B cell (primary cell): Measurements from ENCODE around the gene TAF4. TPM values are rescaled to one million over a fixed set of nuclear protein-coding genes. Genes with fewer than 3 reads are reported as not detected.
"Not testable (repeated sequence)": the region's sequence is repeated elsewhere in the genome, so short reads cannot be mapped to it uniquely, and the experiment has no call there.

Experiments used
- ATAC-seq: fragments of 200-7000 bp; cut with Tn5 transposase; one replicate; pipeline ENCODE4 v1.10.0; 2021; ENCODE audit warnings: low read depth, mild to moderate bottlenecking, moderate number of reproducible peaks, moderate library complexity
- CTCF ChIA-PET: fragments of 350-600 bp; sonication (Branson Sonifier 250); formaldehyde crosslinking; loops from one replicate; lab custom pipeline; 2021; ENCODE audit warnings: antibody characterized with exemption, inconsistent platforms; lab: Charles Lee
- POLR2A ChIA-PET: fragments of 350-600 bp; sonication (Branson Sonifier 250); formaldehyde crosslinking; loops from one replicate; lab custom pipeline; 2021; ENCODE audit warnings: antibody characterized with exemption; lab: Charles Lee
- DNase-seq: peaks from one replicate; pipeline ENCODE4 v3.0.0; 2013
- H2AFZ ChIP-seq: 2 replicates; pipeline ENCODE4 v1.6.1; 2012; ENCODE audit warnings: mild to moderate bottlenecking, low read depth, low read length; ENCODE audit not compliant: insufficient read depth, poor library complexity, severe bottlenecking
- H3K27ac ChIP-seq, 2 donors: 1 replicate in 1 of 2; 2 replicates in 1 of 2; pipeline ENCODE4 v1.5.1; 2012 to 2013; ENCODE audit warnings: low read length in 2 of 2, mild to moderate bottlenecking in 2 of 2, moderate library complexity in 1 of 2
- H3K27me3 ChIP-seq, 4 experiments: fragments of 200-600 bp in 1 of 4; sonication (generic) in 1 of 4; replicated peaks in 1 of 4; 1 replicate in 2 of 4; 2 replicates in 2 of 4; pipeline versions ENCODE4 v1.6.1 to v1.7.0; 2013 to 2016; ENCODE audit warnings: low read length in 3 of 4, mild to moderate bottlenecking in 2 of 4, mixed read lengths in 1 of 4, moderate library complexity in 1 of 4; ENCODE audit not compliant: insufficient read depth in 4 of 4, control insufficient read depth in 3 of 4; ENCODE audit errors: control extremely low read depth in 1 of 4
- H3K36me3 ChIP-seq, 2 experiments: replicated peaks in 1 of 2; 1 replicate in 1 of 2; 2 replicates in 1 of 2; pipeline versions ENCODE4 v1.6.1 to v1.7.1; 2013; ENCODE audit warnings: low read length in 1 of 2; ENCODE audit not compliant: insufficient read depth in 2 of 2, control insufficient read depth in 1 of 2; ENCODE audit errors: control extremely low read depth in 1 of 2, extremely low read depth in 1 of 2
- H3K4me1 ChIP-seq, 2 donors: fragments of 200-600 bp in 1 of 2; sonication (generic) in 1 of 2; 1 replicate in 1 of 2; 2 replicates in 1 of 2; pipeline versions ENCODE4 v1.5.1 to v1.6.1; 2013 to 2017; ENCODE audit warnings: low read length in 2 of 2; ENCODE audit not compliant: control insufficient read depth in 2 of 2, insufficient read depth in 2 of 2
- H3K4me2 ChIP-seq: replicated peaks from 2 replicates; pipeline ENCODE3; 2012; ENCODE audit warnings: mild to moderate bottlenecking, low read depth, low read length; ENCODE audit not compliant: poor library complexity, severe bottlenecking
- H3K4me3 ChIP-seq, 5 experiments: fragments of 200-600 bp in 1 of 5; sonication (generic) in 1 of 5; 1 replicate in 3 of 5; 2 replicates in 2 of 5; pipeline versions ENCODE4 v1.5.1 to v1.7.0; 2011 to 2016; ENCODE audit warnings: low read length in 4 of 5, mild to moderate bottlenecking in 4 of 5, low read depth in 2 of 5, control low read depth in 1 of 5, moderate library complexity in 1 of 5; ENCODE audit not compliant: insufficient read depth in 1 of 5; ENCODE audit errors: control extremely low read depth in 1 of 5, extremely low read depth in 1 of 5
- H3K79me2 ChIP-seq: fragments of 200-600 bp; sonication (generic); one replicate; pipeline ENCODE4 v1.6.0; 2016; ENCODE audit warnings: low read length; ENCODE audit not compliant: control insufficient read depth, insufficient read depth
- H3K9ac ChIP-seq: fragments of 200-600 bp; sonication (generic); 2 replicates; pipeline ENCODE4 v1.6.1; 2017; ENCODE audit warnings: mild to moderate bottlenecking, low read length, moderate library complexity
- H3K9me3 ChIP-seq, 3 donors: one replicate each; pipeline versions ENCODE4 v1.6.1 to v1.7.1; 2013; ENCODE audit warnings: low read length in 2 of 3; ENCODE audit not compliant: control insufficient read depth in 2 of 3, insufficient read depth in 1 of 3; ENCODE audit errors: control extremely low read depth in 1 of 3
- H4K20me1 ChIP-seq: 2 replicates; pipeline ENCODE4 v1.6.0; 2012; ENCODE audit warnings: mild to moderate bottlenecking, low read length; ENCODE audit not compliant: insufficient read depth, control insufficient read depth, poor library complexity, severe bottlenecking
- H3K27ac Mint-ChIP-seq: one replicate; pipeline ENCODE4 v1.8.0; 2021; ENCODE audit warnings: mixed read lengths
- H3K27me3 Mint-ChIP-seq: one replicate; pipeline ENCODE4 v1.8.0; 2021; ENCODE audit warnings: mixed read lengths
- H3K4me1 Mint-ChIP-seq: one replicate; pipeline ENCODE4 v1.8.0; 2021; ENCODE audit warnings: mixed read lengths
- H3K4me3 Mint-ChIP-seq: one replicate; pipeline ENCODE4 v1.8.0; 2021; ENCODE audit warnings: mixed read lengths
- H3K9me3 Mint-ChIP-seq: one replicate; pipeline ENCODE4 v1.8.0; 2022; ENCODE audit warnings: mixed read lengths; ENCODE audit not compliant: insufficient read depth
- EZH2 ChIP-seq: IDR thresholded peaks from 2 replicates; pipeline ENCODE4 v1.6.1; 2012; ENCODE audit warnings: borderline replicate concordance, low read depth, mild to moderate bottlenecking, moderate library complexity, low read length; ENCODE audit not compliant: insufficient read depth, poor library complexity, severe bottlenecking
- WGBS: methylation state at CpG from one replicate; pipeline ENCODE4 v1.1.5; 2013; ENCODE audit warnings: missing lambda C conversion rate; ENCODE audit not compliant: insufficient coverage; 5-methylcytosine and 5-hydroxymethylcytosine counted together
- intact Hi-C: fragments of 100-400 bp; cut with micrococcal nuclease; formaldehyde crosslinking; loops from one replicate; pipeline ENCODE4 v1.10.0; 2022
- polyA plus RNA-seq: library from polyadenylated mRNA; depleted of rRNA; stranded (reverse); fragments of >200 nt; gene quantifications from 2 replicates; pipeline ENCODE4 v1.2.3, GENCODE V29; 2012
- total RNA-seq, 2 donors: library from RNA; stranded (reverse); fragments of 120-200 nt in 1 of 2; gene quantifications; 1 replicate in 1 of 2; 2 replicates in 1 of 2; pipeline versions ENCODE4 v1.2.3 to v1.2.4, GENCODE V29; 2013 to 2022
- TF ChIP-seq, protein P1 (sequence below): fragments of 200-600 bp; IDR thresholded peaks from one replicate; pipeline ENCODE4 v1.8.0; 2022; ENCODE audit warnings: antibody characterized with exemption, mild to moderate bottlenecking

Gene TAF4
- total and polyA plus RNA-seq, 2 donors (not counting 1 experiment from before 2014, with no cell fraction given) = 13.9 to 39.5 TPM

DNA sequence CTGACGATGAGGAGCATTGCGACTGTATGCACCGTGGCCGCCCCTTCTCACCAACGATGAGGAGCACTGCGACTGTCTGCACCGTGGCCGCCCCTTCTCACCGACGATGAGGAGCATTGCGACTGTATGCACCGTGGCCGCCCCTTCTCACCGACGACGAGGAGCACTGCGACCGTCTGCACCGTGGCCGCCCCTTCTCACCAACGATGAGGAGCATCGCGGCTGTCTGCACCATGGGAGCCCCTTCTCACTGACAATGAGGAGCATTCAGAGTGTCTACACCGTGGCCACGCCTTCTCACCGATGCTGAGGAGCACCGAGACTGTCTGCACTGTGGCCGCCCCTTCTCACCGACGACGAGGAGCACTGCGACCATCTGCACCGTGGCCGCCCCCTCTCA lies 120.7 kb downstream of the TAF4 start:
- DNase-seq, intact Hi-C loops, ATAC-seq: not testable (repeated sequence)

DNA sequence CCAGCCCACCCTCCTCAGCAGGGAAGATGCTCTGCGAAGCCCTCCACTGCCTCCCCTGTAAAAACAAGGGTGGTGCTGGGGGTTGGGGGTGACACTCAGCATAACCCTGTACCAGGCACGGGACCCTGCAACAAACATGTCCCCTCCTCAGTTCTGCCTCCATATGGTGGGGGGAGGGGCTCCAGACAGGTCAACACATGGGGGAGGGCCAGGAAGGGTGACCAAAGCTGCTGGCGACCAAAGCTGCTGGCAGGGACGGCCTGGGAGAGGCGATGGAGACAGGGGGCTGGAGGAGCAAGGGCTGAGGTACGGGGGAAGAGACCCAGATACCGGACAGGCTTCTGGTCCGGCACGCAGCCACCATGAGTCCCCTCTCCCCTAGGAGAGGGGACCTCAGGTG lies 123.2 kb downstream of the TAF4 start:
- TF ChIP-seq EZH2 = no peak
- TF ChIP-seq, protein P1, sequence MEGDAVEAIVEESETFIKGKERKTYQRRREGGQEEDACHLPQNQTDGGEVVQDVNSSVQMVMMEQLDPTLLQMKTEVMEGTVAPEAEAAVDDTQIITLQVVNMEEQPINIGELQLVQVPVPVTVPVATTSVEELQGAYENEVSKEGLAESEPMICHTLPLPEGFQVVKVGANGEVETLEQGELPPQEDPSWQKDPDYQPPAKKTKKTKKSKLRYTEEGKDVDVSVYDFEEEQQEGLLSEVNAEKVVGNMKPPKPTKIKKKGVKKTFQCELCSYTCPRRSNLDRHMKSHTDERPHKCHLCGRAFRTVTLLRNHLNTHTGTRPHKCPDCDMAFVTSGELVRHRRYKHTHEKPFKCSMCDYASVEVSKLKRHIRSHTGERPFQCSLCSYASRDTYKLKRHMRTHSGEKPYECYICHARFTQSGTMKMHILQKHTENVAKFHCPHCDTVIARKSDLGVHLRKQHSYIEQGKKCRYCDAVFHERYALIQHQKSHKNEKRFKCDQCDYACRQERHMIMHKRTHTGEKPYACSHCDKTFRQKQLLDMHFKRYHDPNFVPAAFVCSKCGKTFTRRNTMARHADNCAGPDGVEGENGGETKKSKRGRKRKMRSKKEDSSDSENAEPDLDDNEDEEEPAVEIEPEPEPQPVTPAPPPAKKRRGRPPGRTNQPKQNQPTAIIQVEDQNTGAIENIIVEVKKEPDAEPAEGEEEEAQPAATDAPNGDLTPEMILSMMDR = no peak
- no peak overlapping the region for H3K4me3 Mint-ChIP-seq
- Histone ChIP-seq H3K4me1 (no peaks in the 10 kb centered on the region), H3K9ac (no peak overlapping the region), H3K36me3 (no peaks in the 10 kb centered on the region), H3K4me2 (no peak overlapping the region), H2AFZ (no peak overlapping the region), H3K9me3 (no peaks in the 10 kb centered on the region), H3K27ac (no peak overlapping the region), H3K79me2 (no peaks in the 10 kb centered on the region), H3K4me3 (no peak overlapping the region), H3K27me3 (no peaks in the 10 kb centered on the region), H4K20me1 (no peaks in the 10 kb centered on the region)
- CTCF ChIA-PET = no interaction called here
- WGBS = 89% methylated on average over 8 of the region's 9 CpGs
- DNase-seq (no peak), ATAC-seq (no peak)
- intact Hi-C loops = no loop called here
- POLR2A ChIA-PET = no interaction called here
- no peaks in the 10 kb centered on the region for H3K4me1 Mint-ChIP-seq
- H3K9me3 Mint-ChIP-seq = no peaks in the 10 kb centered on the region
- no peaks in the 10 kb centered on the region for H3K27me3 Mint-ChIP-seq
- no peak overlapping the region for H3K27ac Mint-ChIP-seq

More for the DNA sequence above, 120.7 kb downstream of the TAF4 start:
- H3K4me3 ChIP-seq, H3K9me3 Mint-ChIP-seq, H3K27me3 Mint-ChIP-seq, H4K20me1 ChIP-seq, POLR2A ChIA-PET, H3K36me3 ChIP-seq, H3K27me3 ChIP-seq, H3K4me3 Mint-ChIP-seq, H3K4me2 ChIP-seq, H3K27ac ChIP-seq, CTCF ChIA-PET, H2AFZ ChIP-seq, H3K4me1 Mint-ChIP-seq, H3K9ac ChIP-seq, H3K4me1 ChIP-seq, H3K27ac Mint-ChIP-seq, H3K79me2 ChIP-seq, H3K9me3 ChIP-seq: not testable (repeated sequence)
- WGBS = no CpG with 5 or more reads among the region's 34 CpGs
